Osteoblast (primary cell): ENCODE results near the gene RASA4B. TPM values are rescaled to one million over a fixed set of nuclear protein-coding genes. Genes with fewer than 3 reads are reported as not detected.
"Not testable (repeated sequence)": the region's sequence is repeated elsewhere in the genome, so short reads cannot be mapped to it uniquely, and the experiment has no call there.

Experiments
- DNase-seq: peaks from one replicate; pipeline ENCODE4 v3.0.0; 2011; ENCODE audit warnings: low spot score, mixed read lengths; ENCODE audit not compliant: insufficient read length; ENCODE audit errors: missing footprints
- H2AFZ ChIP-seq: 2 replicates; pipeline ENCODE4 v1.6.0; 2011; ENCODE audit warnings: mild to moderate bottlenecking, low read length
- H3K27ac ChIP-seq: 2 replicates; pipeline ENCODE4 v1.5.1; 2011; ENCODE audit warnings: mild to moderate bottlenecking, low read depth, low read length, moderate library complexity
- H3K27me3 ChIP-seq: 2 replicates; pipeline ENCODE4 v1.6.0; 2012; ENCODE audit warnings: mild to moderate bottlenecking, control low read depth, inconsistent platforms, low read length, moderate library complexity; ENCODE audit not compliant: insufficient read depth
- H3K36me3 ChIP-seq: 2 replicates; pipeline ENCODE4 v1.5.1; 2011; ENCODE audit warnings: mild to moderate bottlenecking, low read length, control low read depth, moderate library complexity; ENCODE audit not compliant: insufficient read depth
- H3K4me1 ChIP-seq: 2 replicates; pipeline ENCODE4 v1.5.1; 2011; ENCODE audit warnings: mild to moderate bottlenecking, low read length, control low read depth, moderate library complexity; ENCODE audit not compliant: insufficient read depth
- H3K4me2 ChIP-seq: 2 replicates; pipeline ENCODE4 v1.6.0; 2011; ENCODE audit warnings: mild to moderate bottlenecking, low read length; ENCODE audit not compliant: insufficient read depth
- H3K4me3 ChIP-seq: fragments of 200-600 bp; sonication (generic); 3 replicates; pipeline ENCODE4 v1.5.1; 2012; ENCODE audit warnings: mild to moderate bottlenecking, low read length, inconsistent platforms; ENCODE audit not compliant: insufficient read depth
- H3K79me2 ChIP-seq: 2 replicates; pipeline ENCODE4 v1.6.0; 2012; ENCODE audit warnings: mild to moderate bottlenecking, low read length, control low read depth, inconsistent platforms; ENCODE audit not compliant: insufficient read depth
- H3K9me3 ChIP-seq: 2 replicates; pipeline ENCODE4 v1.5.1; 2011; ENCODE audit warnings: low read depth, low read length, control low read depth
- H4K20me1 ChIP-seq: 2 replicates; pipeline ENCODE4 v1.6.0; 2012; ENCODE audit warnings: mild to moderate bottlenecking, low read length, control low read depth; ENCODE audit not compliant: insufficient read depth
- total RNA-seq: library from RNA; depleted of rRNA; stranded (reverse); fragments of >200 nt; gene quantifications from 2 replicates; pipeline ENCODE4 v1.2.3, GENCODE V29; 2012

RASA4B gene
- total RNA-seq, 1 donor: 3.3 TPM

DNA sequence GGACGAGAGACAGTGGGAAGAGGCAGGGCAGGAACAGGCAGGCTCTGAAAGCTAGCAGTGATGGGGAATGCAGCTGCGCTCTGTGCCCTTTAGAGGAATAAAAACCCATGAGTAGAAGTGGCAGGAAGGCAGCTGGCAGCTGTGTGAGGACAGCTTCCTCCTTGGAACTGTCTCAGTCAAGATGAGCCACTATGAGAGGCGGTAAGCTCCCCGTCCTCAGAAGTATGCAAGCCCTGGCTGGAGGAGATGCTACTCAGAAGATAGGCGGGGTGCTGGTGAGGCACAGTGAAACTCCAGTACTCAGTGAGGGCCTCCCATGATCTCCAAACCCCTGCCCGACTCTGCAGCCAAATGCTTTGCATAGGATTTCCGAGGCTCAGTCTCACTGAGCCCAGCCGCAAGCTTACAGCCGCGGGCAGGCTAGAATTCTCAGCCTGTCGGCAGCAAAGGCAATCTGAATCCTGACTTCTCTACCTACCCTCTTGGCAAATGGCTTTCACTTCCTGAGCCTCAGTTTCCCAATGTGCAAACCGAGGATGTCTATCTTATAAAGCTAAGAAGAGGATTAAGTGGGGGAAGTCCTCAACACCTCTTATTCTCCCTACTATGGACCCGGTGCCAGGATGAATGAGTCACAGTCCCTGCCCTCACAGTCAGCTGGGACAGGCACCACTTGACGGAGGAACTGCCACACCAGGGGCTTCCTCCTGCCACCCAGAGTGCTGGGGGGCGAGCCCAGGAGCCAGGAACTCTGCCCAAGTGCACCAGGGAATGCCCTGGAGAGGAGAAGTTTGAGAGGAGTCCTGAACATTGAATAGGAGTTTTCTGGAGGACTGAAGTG is 2.5 kb downstream of the RASA4B start:
- H3K27ac ChIP-seq, H4K20me1 ChIP-seq, H3K36me3 ChIP-seq, H3K4me2 ChIP-seq, H3K9me3 ChIP-seq, H3K4me3 ChIP-seq, H3K27me3 ChIP-seq, H3K4me1 ChIP-seq, H2AFZ ChIP-seq, H3K79me2 ChIP-seq, DNase-seq: not testable (repeated sequence)

- H3K4me1 ChIP-seq, H3K9me3 ChIP-seq, H3K79me2 ChIP-seq, H2AFZ ChIP-seq, H3K27ac ChIP-seq, H3K27me3 ChIP-seq, H4K20me1 ChIP-seq, H3K36me3 ChIP-seq: not testable (repeated sequence)
- peak; percentile 85 for DNase-seq
- peak overlapping the region; percentile 46 for H3K4me2 ChIP-seq
- peak overlapping the region; percentile 33 for H3K4me3 ChIP-seq
Measured at GRCh38 chr7:102512642-102513221, 4.8 kb downstream of the RASA4B start.

GRCh38 chr7:102511860-102512522 is 5.6 kb downstream of the RASA4B start:
- Histone ChIP-seq H3K4me3 (peak overlapping the region; percentile 33), H3K4me2 (peak overlapping the region; percentile 46)
- not testable (repeated sequence) for H3K4me1 ChIP-seq, H3K79me2 ChIP-seq, H4K20me1 ChIP-seq, DNase-seq, H2AFZ ChIP-seq, H3K27ac ChIP-seq, H3K9me3 ChIP-seq, H3K36me3 ChIP-seq, H3K27me3 ChIP-seq

GRCh38 chr7:102510575-102510974 is 7.0 kb downstream of the RASA4B start:
- H3K36me3 ChIP-seq, H3K4me1 ChIP-seq, H2AFZ ChIP-seq, H3K27me3 ChIP-seq, H3K4me2 ChIP-seq, H3K4me3 ChIP-seq, H3K79me2 ChIP-seq, H4K20me1 ChIP-seq, H3K9me3 ChIP-seq, H3K27ac ChIP-seq, DNase-seq: not testable (repeated sequence)

GRCh38 chr7:102507410-102508088 is 10.0 kb downstream of the RASA4B start:
- not testable (repeated sequence) for H3K79me2 ChIP-seq, H3K4me2 ChIP-seq, H3K27ac ChIP-seq, H2AFZ ChIP-seq, H3K36me3 ChIP-seq, H4K20me1 ChIP-seq, H3K4me3 ChIP-seq, H3K27me3 ChIP-seq, H3K9me3 ChIP-seq, H3K4me1 ChIP-seq, DNase-seq

- not testable (repeated sequence) for H3K36me3 ChIP-seq, H2AFZ ChIP-seq, H4K20me1 ChIP-seq, H3K4me1 ChIP-seq, DNase-seq, H3K27me3 ChIP-seq, H3K79me2 ChIP-seq, H3K4me2 ChIP-seq, H3K4me3 ChIP-seq, H3K9me3 ChIP-seq
- peak overlapping the region; percentile 75 for H3K27ac ChIP-seq
Measured at GRCh38 chr7:102505298-102506185, 12.0 kb downstream of the RASA4B start.

DNA sequence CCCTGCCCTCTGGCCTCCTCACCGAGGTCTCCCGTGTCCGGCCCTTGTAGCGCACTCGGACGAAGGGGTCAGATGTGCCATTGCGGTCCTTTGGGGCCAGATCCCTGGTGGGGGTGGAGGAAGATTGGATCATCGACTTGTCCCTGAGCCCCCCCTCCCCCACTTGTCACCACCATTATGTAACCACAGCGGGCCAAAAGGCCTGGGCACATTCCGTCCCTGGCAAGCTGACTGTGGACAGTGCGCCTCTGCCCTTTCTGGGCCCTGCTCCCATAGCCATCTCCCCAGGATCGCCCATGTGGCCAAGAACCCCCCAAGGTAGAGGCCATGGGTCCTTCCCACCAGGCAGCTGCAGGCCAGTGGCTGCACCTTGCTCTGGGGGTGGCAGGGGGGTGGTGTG is 14.4 kb downstream of the RASA4B start:
- H3K9me3 ChIP-seq, H3K79me2 ChIP-seq, H3K27ac ChIP-seq, DNase-seq, H3K4me3 ChIP-seq, H2AFZ ChIP-seq, H3K4me1 ChIP-seq, H3K4me2 ChIP-seq, H3K27me3 ChIP-seq, H3K36me3 ChIP-seq, H4K20me1 ChIP-seq: not testable (repeated sequence)

DNA sequence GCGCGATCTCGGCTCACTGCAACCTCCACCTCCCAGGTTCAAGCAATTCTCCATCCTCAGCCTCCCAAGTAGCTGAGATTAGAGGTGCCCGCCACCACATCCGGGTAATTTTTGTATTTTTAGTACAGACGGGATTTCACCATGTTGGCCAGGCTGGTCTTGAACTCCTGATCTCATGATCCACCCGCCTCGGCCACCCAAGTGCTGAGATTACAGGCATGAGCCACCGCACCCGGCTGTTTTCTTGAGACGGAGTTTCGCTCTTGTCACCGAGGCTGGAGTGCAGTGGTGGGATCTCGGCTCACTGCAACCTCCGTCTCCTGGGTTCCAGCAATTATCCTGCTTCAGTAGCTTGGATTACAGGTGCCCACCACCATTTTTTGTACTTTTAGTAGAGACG is 19.3 kb downstream of the RASA4B start:
- not testable (repeated sequence) for H3K4me3 ChIP-seq, H3K4me1 ChIP-seq, H3K79me2 ChIP-seq, H3K4me2 ChIP-seq, H3K27me3 ChIP-seq, H3K36me3 ChIP-seq, H3K9me3 ChIP-seq, H3K27ac ChIP-seq, H4K20me1 ChIP-seq, DNase-seq, H2AFZ ChIP-seq
